Spleen (tissue), 11 donors: ENCODE measurements around the gene HADHA. TPM values are rescaled to one million over a fixed set of nuclear protein-coding genes. Genes with fewer than 3 reads are reported as not detected.

Source experiments
- DNase-seq: peaks from one replicate; pipeline ENCODE4 v3.0.0-alpha.2; 2020
- H3K27ac ChIP-seq, 8 donors: fragments of 200-600 bp; sonication (generic) in 7 of 8; 1 replicate in 4 of 8; 2 replicates in 4 of 8; pipeline versions ENCODE4 v1.5.0 to v1.8.0; 2016 to 2021; ENCODE audit warnings: inconsistent platforms in 4 of 8, mild to moderate bottlenecking in 4 of 8, moderate library complexity in 1 of 8
- H3K27me3 ChIP-seq, 7 donors: fragments of 200-600 bp; sonication (generic) in 6 of 7; replicated peaks in 1 of 7; 1 replicate in 4 of 7; 2 replicates in 3 of 7; pipeline versions ENCODE4 v1.5.0 to v1.8.0; 2016 to 2021; ENCODE audit warnings: inconsistent platforms in 3 of 7, mild to moderate bottlenecking in 1 of 7
- H3K36me3 ChIP-seq, 6 donors: fragments of 200-600 bp; sonication (generic) in 5 of 6; 1 replicate in 4 of 6; 2 replicates in 2 of 6; pipeline versions ENCODE4 v1.5.0 to v1.8.0; 2016 to 2021; ENCODE audit warnings: inconsistent platforms in 2 of 6
- H3K4me1 ChIP-seq, 6 donors: fragments of 200-600 bp; sonication (generic) in 5 of 6; 1 replicate in 3 of 6; 2 replicates in 3 of 6; pipeline versions ENCODE4 v1.5.0 to v1.8.0; 2016 to 2021; ENCODE audit warnings: inconsistent platforms in 3 of 6
- H3K4me3 ChIP-seq, 8 donors: fragments of 200-600 bp; sonication (generic) in 7 of 8; 1 replicate in 4 of 8; 2 replicates in 4 of 8; pipeline versions ENCODE4 v1.5.0 to v1.8.0; 2016 to 2021; ENCODE audit warnings: inconsistent platforms in 4 of 8, mild to moderate bottlenecking in 4 of 8, moderate library complexity in 2 of 8
- H3K9me3 ChIP-seq, 8 donors: fragments of 200-600 bp; sonication (generic) in 7 of 8; 1 replicate in 4 of 8; 2 replicates in 4 of 8; pipeline versions ENCODE4 v1.5.0 to v1.8.0; 2016 to 2021; ENCODE audit warnings: inconsistent platforms in 4 of 8
- POLR2A ChIP-seq, 3 donors: fragments of 450-650 bp; IDR thresholded peaks; one replicate each; pipeline ENCODE4 v1.5.1; 2017; ENCODE audit warnings: antibody characterized with exemption in 3 of 3, mild to moderate bottlenecking in 1 of 3
- POLR2AphosphoS5 ChIP-seq, 3 donors: sonication (generic); formaldehyde crosslinking; IDR thresholded peaks; one replicate each; pipeline ENCODE4 v1.5.1; 2017; ENCODE audit warnings: antibody characterized with exemption in 3 of 3
- WGBS, 5 donors: extraction: QIAGEN DNeasy Blood & Tissue Kit in 3 of 5; methylation state at CpG; one replicate each; pipeline versions ENCODE4 v1.1.5 to v1.1.7; 2013 to 2018; 5-methylcytosine and 5-hydroxymethylcytosine counted together
- intact Hi-C: fragments of 100-400 bp; cut with DNase I; formaldehyde crosslinking; loops from one replicate; pipeline ENCODE4 v1.15.0; 2023; ENCODE audit warnings: low total_unique reads
- polyA plus RNA-seq, 3 donors: library from polyadenylated mRNA; stranded (reverse); fragments of 200-250 nt; gene quantifications; one replicate each; pipeline ENCODE4 v1.2.1, GENCODE V29; 2013
- total RNA-seq, 7 donors: library from RNA; depleted of rRNA in 3 of 7; stranded (reverse); fragments of >200 nt in 3 of 7; fragmentation: NEBNext Ultra II Directional in 4 of 7; extraction: Animal tissue kit (Norgen Biotek cat#: 25700) in 4 of 7; gene quantifications; one replicate each; pipeline versions ENCODE4 v1.1.0 to v1.2.1, GENCODE V29; 2016 to 2021
- TF ChIP-seq, protein P1 (sequence below), 11 experiments: fragments of 200-600 bp in 7 of 11; fragments of 450-650 bp in 4 of 11; sonication (generic) in 4 of 11; IDR thresholded peaks in 8 of 11; conservative IDR thresholded peaks in 3 of 11; 1 replicate in 7 of 11; 2 replicates in 4 of 11; pipeline versions ENCODE4 v1.4.0 to v1.8.0; 2016 to 2021; ENCODE audit warnings: antibody characterized with exemption in 11 of 11, inconsistent platforms in 4 of 11, mild to moderate bottlenecking in 1 of 11
- donor health status: healthy with polysubstance abuse.
- donor health status: DM: no; HTN: no; CAD: no; lungs with moderate emphysema.
- donor health status: DM: no; HTN: no; CAD: no.
- donor health status: Bipolar disorder and iron deficiency.
- donor health status: healthy.
- donor health status: DM: no; HTN: no; CAD: no.
- donor health status: DM: yes; HTN: yes; CAD: no.

HADHA gene
- total and polyA plus RNA-seq, 10 donors: 49.6 to 134 (median 114) TPM

DNA sequence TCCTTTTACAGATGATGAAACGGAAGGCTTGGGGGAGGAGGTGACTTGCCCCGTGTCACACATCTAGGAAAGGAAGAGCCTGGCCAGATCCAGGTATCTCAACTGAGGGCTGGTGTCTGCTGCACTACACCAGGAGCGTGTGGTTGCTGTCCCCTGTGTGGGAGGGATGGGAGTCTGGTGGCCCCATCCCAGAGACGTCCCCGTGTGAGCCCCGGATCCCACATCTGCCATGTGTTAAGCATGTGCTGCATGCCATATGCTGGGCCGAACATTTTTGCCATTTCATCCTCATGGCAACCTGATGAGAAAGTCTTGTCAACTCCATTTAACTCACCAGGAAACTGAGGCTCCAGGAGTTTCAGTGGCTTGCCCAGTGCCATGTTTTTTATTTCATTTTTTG, 67.3 kb downstream of the HADHA start:
- intact Hi-C loops: no loop called here
- Histone ChIP-seq H3K36me3 (no peaks in the 10 kb centered on the region), H3K4me1 (peaks cover 13 to 40% (median 33%) of the 10 kb centered on the region in 6 donors), H3K4me3 (no peak overlapping the region), H3K27me3 (peaks cover 0 to 76% (median 33%) of the 10 kb centered on the region in 7 donors), H3K27ac (no peak overlapping the region), H3K9me3 (no peaks in the 10 kb centered on the region)
- WGBS, 5 donors: 88 to 94% (median 90%) methylated on average over 7 of the region's 7 CpGs
- TF ChIP-seq POLR2A (IDR thresholded peaks at IDR 0.05) (no peak), POLR2AphosphoS5 (IDR thresholded peaks at IDR 0.05) (no peak)
- TF ChIP-seq, protein P1, sequence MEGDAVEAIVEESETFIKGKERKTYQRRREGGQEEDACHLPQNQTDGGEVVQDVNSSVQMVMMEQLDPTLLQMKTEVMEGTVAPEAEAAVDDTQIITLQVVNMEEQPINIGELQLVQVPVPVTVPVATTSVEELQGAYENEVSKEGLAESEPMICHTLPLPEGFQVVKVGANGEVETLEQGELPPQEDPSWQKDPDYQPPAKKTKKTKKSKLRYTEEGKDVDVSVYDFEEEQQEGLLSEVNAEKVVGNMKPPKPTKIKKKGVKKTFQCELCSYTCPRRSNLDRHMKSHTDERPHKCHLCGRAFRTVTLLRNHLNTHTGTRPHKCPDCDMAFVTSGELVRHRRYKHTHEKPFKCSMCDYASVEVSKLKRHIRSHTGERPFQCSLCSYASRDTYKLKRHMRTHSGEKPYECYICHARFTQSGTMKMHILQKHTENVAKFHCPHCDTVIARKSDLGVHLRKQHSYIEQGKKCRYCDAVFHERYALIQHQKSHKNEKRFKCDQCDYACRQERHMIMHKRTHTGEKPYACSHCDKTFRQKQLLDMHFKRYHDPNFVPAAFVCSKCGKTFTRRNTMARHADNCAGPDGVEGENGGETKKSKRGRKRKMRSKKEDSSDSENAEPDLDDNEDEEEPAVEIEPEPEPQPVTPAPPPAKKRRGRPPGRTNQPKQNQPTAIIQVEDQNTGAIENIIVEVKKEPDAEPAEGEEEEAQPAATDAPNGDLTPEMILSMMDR (IDR thresholded peaks at IDR 0.05 in 8 of 11, conservative IDR thresholded peaks at IDR 0.05 in 3 of 11): no peak
- no peak for DNase-seq

DNA sequence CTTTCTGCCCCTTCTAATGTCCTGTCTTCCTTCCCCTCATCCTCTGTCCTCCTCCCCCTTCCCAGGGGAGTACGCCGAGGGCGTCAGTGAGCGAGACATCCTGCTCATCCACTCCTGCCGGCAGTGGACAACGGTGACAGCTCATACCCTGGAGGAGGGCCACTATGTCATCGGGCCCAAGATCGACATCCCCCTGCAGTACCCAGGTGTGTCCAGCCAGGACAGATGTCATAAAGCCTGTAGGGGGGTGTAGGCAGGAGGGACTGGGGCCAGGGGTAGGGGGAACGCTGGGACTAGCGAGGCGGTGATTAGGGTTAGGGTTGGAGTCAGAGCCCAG, 68.2 kb downstream of the HADHA start:
- DNase-seq: no peak
- peaks cover 0 to 85% (median 42%) of the 10 kb centered on the region in 7 donors for H3K27me3 ChIP-seq
- no peaks in the 10 kb centered on the region for H3K36me3 ChIP-seq
- no peaks in the 10 kb centered on the region for H3K9me3 ChIP-seq
- no peak overlapping the region for H3K4me3 ChIP-seq
- 79 to 90% (median 87%) methylated on average over 11 of the region's 11 CpGs for WGBS, 5 donors
- H3K4me1 ChIP-seq: peaks cover 13 to 47% (median 34%) of the 10 kb centered on the region in 6 donors
- no peak overlapping the region for H3K27ac ChIP-seq
- no peak for TF ChIP-seq POLR2AphosphoS5 (IDR thresholded peaks at IDR 0.05)
- TF ChIP-seq POLR2A (IDR thresholded peaks at IDR 0.05): no peak
- TF ChIP-seq, protein P1 (IDR thresholded peaks at IDR 0.05 in 8 of 11, conservative IDR thresholded peaks at IDR 0.05 in 3 of 11): no peak
- intact Hi-C loops: no loop called here

DNA sequence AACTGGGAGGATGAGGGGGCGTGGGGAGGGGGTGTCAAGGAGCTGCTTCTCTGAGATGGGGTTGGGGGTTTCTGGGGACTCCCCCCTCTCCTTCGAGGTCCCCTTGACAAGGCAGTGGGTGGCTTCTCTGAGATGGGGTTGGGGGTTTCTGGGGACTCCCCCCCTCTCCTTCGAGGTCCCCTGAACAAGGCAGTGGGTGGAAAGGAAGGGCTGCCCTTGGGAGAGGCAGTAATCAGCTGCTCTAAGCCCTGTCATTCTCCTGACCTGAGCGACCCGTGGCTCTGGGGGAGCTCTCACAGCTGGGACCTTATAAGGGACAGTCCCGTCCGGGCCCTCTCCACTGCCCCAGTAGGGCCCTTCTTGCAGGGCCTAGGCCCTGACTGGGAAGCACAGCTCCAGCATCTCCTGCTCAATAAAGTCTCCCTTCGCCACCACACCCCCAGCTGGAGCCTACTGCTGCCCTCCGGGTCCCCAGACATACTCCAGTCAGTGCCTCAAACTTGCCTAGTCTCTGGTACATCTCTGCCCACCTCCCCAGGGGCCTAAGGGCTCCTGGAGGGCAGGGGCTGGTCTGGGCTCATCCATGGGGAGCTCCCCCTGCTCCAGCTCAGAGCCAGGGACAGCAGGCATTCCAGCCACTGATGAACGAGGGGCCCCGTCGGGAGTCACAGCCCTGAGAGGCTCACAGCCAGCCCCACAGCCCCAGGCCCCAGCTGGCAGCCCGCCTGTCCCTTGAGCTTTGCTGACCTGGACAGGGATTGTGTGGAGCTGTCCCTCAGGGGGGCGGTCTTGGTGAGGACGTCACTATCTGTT, 68.8 kb downstream of the HADHA start:
- WGBS, 5 donors: 73 to 79% (median 74%) methylated on average over 8 to 15 of the region's 15 CpGs
- no peaks in the 10 kb centered on the region for H3K36me3 ChIP-seq
- H3K27ac ChIP-seq: no peak overlapping the region
- H3K27me3 ChIP-seq: peaks cover 0 to 84% (median 42%) of the 10 kb centered on the region in 7 donors
- peaks cover 13 to 47% (median 34%) of the 10 kb centered on the region in 6 donors for H3K4me1 ChIP-seq
- intact Hi-C loops: no loop called here
- no peak for DNase-seq
- TF ChIP-seq POLR2A (IDR thresholded peaks at IDR 0.05) (no peak), POLR2AphosphoS5 (IDR thresholded peaks at IDR 0.05) (no peak)
- TF ChIP-seq, protein P1 (IDR thresholded peaks at IDR 0.05 in 8 of 11, conservative IDR thresholded peaks at IDR 0.05 in 3 of 11): no peak
- H3K9me3 ChIP-seq: no peaks in the 10 kb centered on the region
- H3K4me3 ChIP-seq: no peak overlapping the region

DNA sequence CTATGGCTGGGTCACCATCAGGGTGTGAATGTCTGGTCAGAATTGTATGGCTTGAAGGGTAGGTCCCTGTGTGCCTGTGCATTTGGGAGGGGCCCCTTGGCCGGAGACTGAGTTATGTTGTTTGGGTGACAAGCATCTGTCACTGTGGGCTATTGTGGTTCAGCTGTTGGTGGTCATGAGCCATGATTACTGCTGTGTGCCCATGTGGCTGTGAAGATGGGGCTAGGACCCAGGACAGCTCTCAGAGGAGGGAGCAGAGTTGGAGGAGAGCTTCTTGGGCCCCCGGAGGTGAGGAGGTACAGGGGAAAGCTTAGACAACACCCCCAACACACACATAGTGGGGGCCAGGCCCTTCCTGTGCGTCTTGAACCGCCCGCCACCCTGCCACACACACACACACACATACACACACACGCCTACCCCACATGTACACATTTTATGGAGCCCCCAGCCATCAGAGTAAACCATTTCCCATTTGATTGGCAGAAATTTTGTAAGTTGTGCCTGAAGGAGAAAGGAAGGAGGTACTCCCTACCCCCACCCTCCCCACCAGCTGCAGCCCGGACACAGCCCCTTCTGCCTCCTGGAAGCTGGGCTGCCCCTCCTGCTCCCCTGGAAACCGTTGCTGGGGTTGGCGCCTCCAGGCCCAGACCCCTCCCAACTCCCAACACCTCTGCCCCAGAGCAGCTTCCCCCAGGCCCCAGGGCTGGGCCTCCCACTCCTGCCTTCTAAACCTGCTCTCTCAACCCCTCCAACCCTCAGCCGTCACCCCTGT, 69.6 kb downstream of the HADHA start:
- TF ChIP-seq POLR2AphosphoS5 (IDR thresholded peaks at IDR 0.05) (no peak), POLR2A (IDR thresholded peaks at IDR 0.05) (no peak)
- TF ChIP-seq, protein P1 (IDR thresholded peaks at IDR 0.05 in 8 of 11, conservative IDR thresholded peaks at IDR 0.05 in 3 of 11): no peak
- WGBS, 5 donors: 60 to 77% (median 70%) methylated on average over 10 of the region's 10 CpGs
- intact Hi-C loops: no loop called here
- H3K4me1 ChIP-seq: peaks cover 13 to 43% (median 31%) of the 10 kb centered on the region in 6 donors
- H3K27me3 ChIP-seq: peaks cover 0 to 76% (median 42%) of the 10 kb centered on the region in 7 donors
- no peaks in the 10 kb centered on the region for H3K9me3 ChIP-seq
- H3K4me3 ChIP-seq: no peak overlapping the region
- no peak overlapping the region for H3K27ac ChIP-seq
- no peaks in the 10 kb centered on the region for H3K36me3 ChIP-seq
- no peak for DNase-seq
